ENCODE results near the gene AP1S3. TPM values are rescaled to one million over a fixed set of nuclear protein-coding genes. Genes with fewer than 3 reads are reported as not detected.

AP1S3 gene
- 1 to 10 TPM in 3 of 4 donors, under 1 TPM in 1; 0.80 to 6.4 (median 1.7) TPM for total RNA-seq

DNA sequence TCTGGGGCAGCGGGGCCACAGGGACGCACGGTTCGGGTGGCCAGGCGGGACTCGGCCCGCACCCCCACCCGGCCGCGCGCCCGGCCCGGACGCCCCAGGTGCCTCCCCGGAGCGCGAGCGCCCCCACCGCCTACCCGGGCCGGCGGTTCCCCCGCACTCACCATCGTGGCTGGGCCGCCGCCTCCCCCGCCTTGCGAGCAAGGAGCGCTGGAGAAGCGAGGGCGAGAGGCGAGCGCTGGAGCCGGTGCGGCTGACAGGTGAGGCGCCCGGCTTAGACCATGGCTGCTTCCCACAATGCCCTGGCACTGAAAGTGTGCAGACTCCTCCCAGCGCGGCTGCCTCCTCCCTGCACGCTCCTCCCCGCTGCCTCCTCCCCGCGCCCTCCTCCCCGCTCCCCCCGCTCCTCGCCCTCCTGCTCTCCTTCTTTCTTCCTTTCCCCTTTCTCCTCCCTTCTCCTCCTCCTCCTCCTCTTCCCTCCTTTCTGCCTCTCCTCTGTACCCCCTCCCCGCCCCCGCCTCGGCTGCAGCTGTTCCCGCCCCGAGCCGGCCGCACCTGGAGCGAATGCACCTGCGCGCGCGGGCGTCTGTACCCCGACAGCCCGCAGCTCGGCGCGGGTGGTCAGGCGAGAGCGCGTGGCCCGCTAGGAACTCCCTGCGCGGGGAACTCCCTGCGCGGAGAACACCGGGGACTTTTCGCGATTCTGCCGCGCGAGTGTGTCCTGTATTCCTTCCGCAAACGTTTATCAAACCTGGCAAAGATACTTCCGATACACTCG is at the start of gene AP1S3:
TSS of gene AP1S3 (minus strand) at position 296 of the 775 bp plus-strand sequence. CDS start at position 164, 132 bp downstream.
- peak; percentile 35 to 91 for DNase-seq (ENCODE audit: low spot score in 2 of 2)
- peak within 1 kb of the TSS; percentile 67 for H3K4me3 ChIP-seq (ENCODE audit: low read depth, poor library complexity, severe bottlenecking)
- TF ChIP-seq POLR2A (IDR thresholded peaks at IDR 0.05) (no peak), CTCF (IDR thresholded peaks at IDR 0.05) (no peak)
- 0 to 2% methylated on average over 52 to 53 of the region's 82 CpGs for WGBS, 2 donors
- intact Hi-C loops (cut with DNase I; ENCODE audit: low total_unique reads) = no loop called here

DNA sequence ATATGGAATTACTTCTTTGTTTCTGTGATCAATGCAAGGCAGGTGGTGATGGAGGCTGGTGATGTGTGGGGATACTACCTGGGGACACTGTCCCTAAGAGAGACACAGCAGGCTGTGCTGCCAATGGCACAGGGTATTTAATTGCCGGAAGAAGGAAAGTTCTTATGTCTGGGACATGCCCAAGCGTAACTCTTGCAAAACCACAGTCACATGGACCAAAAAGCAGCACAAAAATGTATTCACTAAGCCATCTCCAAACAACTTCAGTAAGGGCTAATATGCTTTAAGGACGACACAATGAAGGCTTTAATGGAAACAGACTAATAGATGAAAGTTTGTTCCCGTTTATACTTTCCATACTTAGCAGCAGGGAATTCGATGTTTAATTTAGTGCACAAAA is 49.7 kb upstream of the AP1S3 start:
- no peak overlapping the region for H3K4me3 ChIP-seq (ENCODE audit: low read depth, poor library complexity, severe bottlenecking)
- intact Hi-C loops (cut with DNase I; ENCODE audit: low total_unique reads) = no loop called here
- no peak for DNase-seq (ENCODE audit: low spot score in 2 of 2)
- TF ChIP-seq CTCF (IDR thresholded peaks at IDR 0.05) (no peak), POLR2A (IDR thresholded peaks at IDR 0.05) (no peak)
- 61 to 64% methylated on average over 5 of the region's 5 CpGs for WGBS, 2 donors

- DNase-seq (ENCODE audit: low spot score in 2 of 2) = no peak
- intact Hi-C loops (cut with DNase I; ENCODE audit: low total_unique reads) = no loop called here
- 0 to 1% methylated on average over 2 of the region's 2 CpGs for WGBS, 2 donors
- TF ChIP-seq CTCF (IDR thresholded peaks at IDR 0.05) = no peak
- no peak for TF ChIP-seq POLR2A (IDR thresholded peaks at IDR 0.05)
- no peak overlapping the region for H3K4me3 ChIP-seq (ENCODE audit: low read depth, poor library complexity, severe bottlenecking)
These were observed 49.3 kb upstream of the AP1S3 start for GRCh38 chr2:223886726-223887125.

DNA sequence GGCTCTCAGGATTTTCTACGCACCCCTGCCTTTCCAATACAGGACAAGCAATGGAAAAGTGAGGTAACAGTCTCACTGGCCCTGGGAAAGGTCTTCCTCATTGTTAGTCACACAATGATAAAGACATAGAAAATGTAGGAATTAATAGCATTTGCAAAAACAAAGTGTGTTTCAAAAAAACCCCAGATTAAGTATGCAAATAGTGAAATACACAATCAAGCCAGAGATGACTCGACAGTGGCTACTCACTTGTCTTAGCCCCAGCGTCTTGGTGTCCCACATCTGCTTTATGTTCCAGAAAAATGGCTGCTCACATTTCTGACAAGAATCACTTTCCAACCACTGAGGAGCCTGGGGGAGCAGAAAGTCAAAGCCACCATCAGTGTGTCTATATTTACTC is 47.0 kb upstream of the AP1S3 start:
- 84 to 85% methylated on average over 3 of the region's 3 CpGs for WGBS, 2 donors
- H3K4me3 ChIP-seq (ENCODE audit: low read depth, poor library complexity, severe bottlenecking) = no peak overlapping the region
- intact Hi-C loops (cut with DNase I; ENCODE audit: low total_unique reads) = no loop called here
- no peak for DNase-seq (ENCODE audit: low spot score in 2 of 2)
- TF ChIP-seq CTCF (IDR thresholded peaks at IDR 0.05) = no peak
- TF ChIP-seq POLR2A (IDR thresholded peaks at IDR 0.05) = no peak

DNA sequence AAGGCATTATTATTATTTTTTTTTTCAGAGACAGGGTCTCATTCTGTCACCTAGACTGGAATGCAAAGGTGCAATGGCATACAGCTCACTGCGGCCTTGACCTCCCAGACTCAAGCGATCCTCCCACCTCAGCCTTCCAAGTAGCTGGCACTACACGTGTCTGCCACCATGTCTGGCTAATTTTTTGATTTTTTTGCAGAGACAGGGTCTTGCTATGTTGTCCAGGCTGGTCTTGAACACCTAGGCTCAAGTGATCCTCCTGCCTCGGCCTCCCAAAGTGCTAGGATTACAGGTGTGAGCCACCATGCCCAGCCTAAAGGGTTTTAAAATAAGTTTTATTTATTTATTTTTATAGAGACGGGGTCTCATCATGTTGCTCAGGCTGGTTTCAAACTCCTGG is 45.3 kb upstream of the AP1S3 start:
- H3K4me3 ChIP-seq (ENCODE audit: low read depth, poor library complexity, severe bottlenecking) = no peak overlapping the region
- no peak for DNase-seq (ENCODE audit: low spot score in 2 of 2)
- 95 to 97% methylated on average over 5 of the region's 5 CpGs for whole genome bisulfite sequencing, 2 donors
- TF ChIP-seq CTCF (IDR thresholded peaks at IDR 0.05) = no peak
- TF ChIP-seq POLR2A (IDR thresholded peaks at IDR 0.05) = no peak
- intact Hi-C loops (cut with DNase I; ENCODE audit: low total_unique reads) = no loop called here

DNA sequence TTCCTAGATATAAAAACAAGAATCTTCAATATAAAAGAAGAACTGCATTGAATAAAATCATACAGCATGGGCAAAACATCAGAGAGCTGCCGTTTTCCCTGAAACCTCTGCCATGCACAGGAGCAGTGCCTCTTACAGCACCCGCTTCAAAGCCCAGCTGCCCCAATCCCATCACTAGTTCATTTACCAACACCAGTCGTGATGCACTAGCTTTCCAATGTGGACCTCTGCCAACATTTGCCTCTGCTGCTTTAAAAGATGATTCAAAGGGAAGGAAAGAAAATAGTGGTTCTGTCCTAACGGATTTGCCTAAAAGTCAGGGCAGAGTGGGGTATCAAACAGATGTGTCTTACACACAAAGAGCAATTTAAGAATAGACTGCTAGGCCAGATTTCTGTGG is 43.4 kb upstream of the AP1S3 start:
- no peak for DNase-seq (ENCODE audit: low spot score in 2 of 2)
- intact Hi-C loops (cut with DNase I; ENCODE audit: low total_unique reads) = no loop called here
- TF ChIP-seq POLR2A (IDR thresholded peaks at IDR 0.05) (no peak), CTCF (IDR thresholded peaks at IDR 0.05) (no peak)
- WGBS, 2 donors = 73 to 84% methylated on average over 4 of the region's 4 CpGs
- no peak overlapping the region for H3K4me3 ChIP-seq (ENCODE audit: low read depth, poor library complexity, severe bottlenecking)

All from lower leg skin (tissue), 4 donors.